Measurements from ENCODE around the gene ORC6.
"Not testable (repeated sequence)": the region's sequence is repeated elsewhere in the genome, so short reads cannot be mapped to it uniquely, and the experiment has no call there.

The ORC6 gene

GRCh38 chr16:46689365-46690280, at the start of gene ORC6:
TSS of gene ORC6 (plus strand) at chr16:46689659. CDS start at chr16:46689706, 47 bp downstream.
- peak; percentile 98 to 99 for DNase-seq

- DNase-seq, result no peak
Observed at GRCh38 chr16:46648656-46649055, 40.8 kb upstream of the ORC6 start.

- no peak for DNase-seq
Observed at GRCh38 chr16:46649588-46650253, 39.7 kb upstream of the ORC6 start.

GRCh38 chr16:46650254-46650623, 39.2 kb upstream of the ORC6 start:
- DNase-seq, result no peak

- no peak for DNase-seq
Observed at GRCh38 chr16:46651305-46651704, 38.2 kb upstream of the ORC6 start.

- peak; percentile 31 to 44 for DNase-seq
Observed at GRCh38 chr16:46658925-46659324, 30.5 kb upstream of the ORC6 start.

- DNase-seq, result no peak
Observed at GRCh38 chr16:46662123-46662522, 27.3 kb upstream of the ORC6 start.

GRCh38 chr16:46673320-46674013, 16.0 kb upstream of the ORC6 start:
- DNase-seq, result peak; percentile 36 to 50

- DNase-seq, result not testable (repeated sequence)
Observed at GRCh38 chr16:46677943-46678342, 11.5 kb upstream of the ORC6 start.

GRCh38 chr16:46681867-46682266, 7.6 kb upstream of the ORC6 start:
- DNase-seq, result not testable (repeated sequence)

- DNase-seq, result no peak
Observed at GRCh38 chr16:46686815-46687473, 2.5 kb upstream of the ORC6 start.

- no peak for DNase-seq
Observed at GRCh38 chr16:46687486-46687885, 2.0 kb upstream of the ORC6 start.

- no peak for DNase-seq
Observed at GRCh38 chr16:46688101-46688653, 1.3 kb upstream of the ORC6 start.

GRCh38 chr16:46688654-46689364, 650 bp upstream of the ORC6 start, which contains the start of gene VPS35:
TSS of gene VPS35 (minus strand) at chr16:46689178. CDS start at chr16:46689133, 45 bp downstream.
- peak; percentile 100 for DNase-seq

GRCh38 chr16:46690281-46691178, 1.1 kb downstream of the ORC6 start:
- no peak for DNase-seq

GRCh38 chr16:46691726-46692125, 2.3 kb downstream of the ORC6 start:
- DNase-seq, result no peak

- DNase-seq, result no peak
Observed at GRCh38 chr16:46693598-46693997, 4.1 kb downstream of the ORC6 start.

- DNase-seq, result no peak
Observed at GRCh38 chr16:46695937-46696336, 6.5 kb downstream of the ORC6 start.

GRCh38 chr16:46696957-46697356, 7.5 kb downstream of the ORC6 start:
- DNase-seq, result no peak

GRCh38 chr16:46700048-46700447, 10.6 kb downstream of the ORC6 start:
- no peak for DNase-seq

- no peak for DNase-seq
Observed at GRCh38 chr16:46701615-46702014, 12.2 kb downstream of the ORC6 start.

Measured in activated CD4-positive, alpha-beta T cell treated with anti-CD3 and anti-CD28 coated beads, Interleukin-2, amount 50 U/mL, for 48 hours (primary cell).